Measurements from ENCODE around the gene PPP2R1A.

DNA sequence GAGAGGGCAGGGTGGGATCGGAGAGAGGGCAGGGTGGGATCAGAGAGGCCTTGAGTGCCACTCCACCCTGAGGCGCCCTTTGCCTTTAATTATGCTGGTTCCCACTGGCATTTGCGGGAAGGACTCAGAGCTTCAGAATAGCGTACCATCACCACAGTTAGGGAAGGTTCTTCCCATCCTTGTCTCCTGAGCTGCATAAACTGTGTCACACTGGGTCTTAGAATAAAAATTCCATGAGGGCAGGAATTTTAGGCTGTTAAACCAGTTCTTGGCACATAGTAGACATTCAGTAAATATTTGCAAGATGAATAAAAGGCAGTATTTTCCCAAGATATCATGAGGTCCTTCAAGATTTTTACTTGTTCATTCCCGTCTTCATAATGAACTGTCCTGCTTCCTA, 24.4 kb downstream of the PPP2R1A start:
- no peak for TF ChIP-seq ZBTB7A (CRISPR knock-in tag; IDR thresholded peaks at IDR 0.05)
- TF ChIP-seq ZNF274 (CRISPR knock-in tag; IDR thresholded peaks at IDR 0.05): no peak
- TF ChIP-seq ZSCAN25 (CRISPR knock-in tag; IDR thresholded peaks at IDR 0.05): no peak
- TF ChIP-seq MYNN (CRISPR knock-in tag; IDR thresholded peaks at IDR 0.05; ENCODE audit: low read depth): no peak
- no peak for TF ChIP-seq ZFP36 (IDR thresholded peaks at IDR 0.05; ENCODE audit: borderline replicate concordance, low read depth, low read length, partially characterized antibody)
- TF ChIP-seq, protein P1, sequence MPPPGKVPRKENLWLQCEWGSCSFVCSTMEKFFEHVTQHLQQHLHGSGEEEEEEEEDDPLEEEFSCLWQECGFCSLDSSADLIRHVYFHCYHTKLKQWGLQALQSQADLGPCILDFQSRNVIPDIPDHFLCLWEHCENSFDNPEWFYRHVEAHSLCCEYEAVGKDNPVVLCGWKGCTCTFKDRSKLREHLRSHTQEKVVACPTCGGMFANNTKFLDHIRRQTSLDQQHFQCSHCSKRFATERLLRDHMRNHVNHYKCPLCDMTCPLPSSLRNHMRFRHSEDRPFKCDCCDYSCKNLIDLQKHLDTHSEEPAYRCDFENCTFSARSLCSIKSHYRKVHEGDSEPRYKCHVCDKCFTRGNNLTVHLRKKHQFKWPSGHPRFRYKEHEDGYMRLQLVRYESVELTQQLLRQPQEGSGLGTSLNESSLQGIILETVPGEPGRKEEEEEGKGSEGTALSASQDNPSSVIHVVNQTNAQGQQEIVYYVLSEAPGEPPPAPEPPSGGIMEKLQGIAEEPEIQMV (CRISPR knock-in tag; IDR thresholded peaks at IDR 0.05; ENCODE audit: low read depth): no peak
- TF ChIP-seq ZNF607 (CRISPR knock-in tag; IDR thresholded peaks at IDR 0.05; ENCODE audit: borderline replicate concordance): no peak
- TF ChIP-seq POLR2A (IDR thresholded peaks at IDR 0.05; ENCODE audit: insufficient read depth in 1 of 2, low read depth in 2 of 2, low read length in 2 of 2): no peak
- TF ChIP-seq, protein P2, sequence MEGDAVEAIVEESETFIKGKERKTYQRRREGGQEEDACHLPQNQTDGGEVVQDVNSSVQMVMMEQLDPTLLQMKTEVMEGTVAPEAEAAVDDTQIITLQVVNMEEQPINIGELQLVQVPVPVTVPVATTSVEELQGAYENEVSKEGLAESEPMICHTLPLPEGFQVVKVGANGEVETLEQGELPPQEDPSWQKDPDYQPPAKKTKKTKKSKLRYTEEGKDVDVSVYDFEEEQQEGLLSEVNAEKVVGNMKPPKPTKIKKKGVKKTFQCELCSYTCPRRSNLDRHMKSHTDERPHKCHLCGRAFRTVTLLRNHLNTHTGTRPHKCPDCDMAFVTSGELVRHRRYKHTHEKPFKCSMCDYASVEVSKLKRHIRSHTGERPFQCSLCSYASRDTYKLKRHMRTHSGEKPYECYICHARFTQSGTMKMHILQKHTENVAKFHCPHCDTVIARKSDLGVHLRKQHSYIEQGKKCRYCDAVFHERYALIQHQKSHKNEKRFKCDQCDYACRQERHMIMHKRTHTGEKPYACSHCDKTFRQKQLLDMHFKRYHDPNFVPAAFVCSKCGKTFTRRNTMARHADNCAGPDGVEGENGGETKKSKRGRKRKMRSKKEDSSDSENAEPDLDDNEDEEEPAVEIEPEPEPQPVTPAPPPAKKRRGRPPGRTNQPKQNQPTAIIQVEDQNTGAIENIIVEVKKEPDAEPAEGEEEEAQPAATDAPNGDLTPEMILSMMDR (CRISPR knock-in tag; IDR thresholded peaks at IDR 0.05): no peak
- TF ChIP-seq ZNF282 (IDR thresholded peaks at IDR 0.05; ENCODE audit: partially characterized antibody): no peak
- no peak for TF ChIP-seq PHF20 (CRISPR knock-in tag; IDR thresholded peaks at IDR 0.05)
- no peak for TF ChIP-seq MXI1 (IDR thresholded peaks at IDR 0.05; ENCODE audit: borderline replicate concordance, low read depth, low read length)

All from HepG2 (cell line).